Measurements from ENCODE around the gene PRKCI. TPM values are rescaled to one million over a fixed set of nuclear protein-coding genes. Genes with fewer than 3 reads are reported as not detected.

PRKCI gene
- total and polyA plus RNA-seq, 9 of the 15 experiments (the other 6 are each of a cell fraction or from before 2014, with no cell fraction given): 10.5 to 43.2 (median 31.4) TPM

DNA sequence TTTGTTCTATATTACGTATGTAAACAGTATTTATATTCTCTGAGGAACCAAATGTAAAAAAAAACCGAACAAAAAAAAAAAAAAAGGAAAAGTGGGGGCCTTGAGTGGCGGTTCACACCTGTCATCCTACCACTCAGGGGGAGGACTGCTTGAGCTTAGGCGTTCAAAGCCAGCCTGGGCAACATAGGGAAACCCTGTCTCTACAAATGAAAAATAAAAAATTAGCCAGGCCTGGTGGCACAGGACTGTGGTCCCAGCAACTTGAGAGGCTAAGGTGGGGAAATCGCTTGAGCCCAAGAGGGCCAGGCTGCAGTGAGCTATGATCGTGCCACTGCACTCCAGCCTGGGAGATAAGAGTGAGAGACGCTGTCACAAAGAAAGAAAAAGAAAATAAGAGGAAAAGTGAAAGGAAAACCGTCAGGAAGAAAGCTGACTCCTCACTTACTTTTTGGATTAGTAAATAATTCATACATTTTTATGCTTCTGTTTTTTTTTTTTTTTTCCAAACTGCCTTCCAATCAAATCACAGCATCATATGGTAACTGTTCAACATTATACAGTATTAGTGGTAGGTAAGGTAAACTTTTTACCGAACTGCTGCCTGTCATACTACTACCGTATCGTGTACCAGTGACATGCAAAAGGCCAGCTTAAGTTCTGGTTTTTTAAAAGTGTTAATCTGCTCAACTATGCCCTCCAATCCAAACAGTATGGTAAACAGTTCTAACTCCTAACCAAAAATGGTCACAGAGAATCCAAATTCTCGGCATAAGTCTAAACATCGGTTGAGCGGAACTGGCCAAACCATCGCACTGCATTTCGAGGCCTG is 41.9 kb upstream of the PRKCI start (continued):
- TF ChIP-seq, protein P1, sequence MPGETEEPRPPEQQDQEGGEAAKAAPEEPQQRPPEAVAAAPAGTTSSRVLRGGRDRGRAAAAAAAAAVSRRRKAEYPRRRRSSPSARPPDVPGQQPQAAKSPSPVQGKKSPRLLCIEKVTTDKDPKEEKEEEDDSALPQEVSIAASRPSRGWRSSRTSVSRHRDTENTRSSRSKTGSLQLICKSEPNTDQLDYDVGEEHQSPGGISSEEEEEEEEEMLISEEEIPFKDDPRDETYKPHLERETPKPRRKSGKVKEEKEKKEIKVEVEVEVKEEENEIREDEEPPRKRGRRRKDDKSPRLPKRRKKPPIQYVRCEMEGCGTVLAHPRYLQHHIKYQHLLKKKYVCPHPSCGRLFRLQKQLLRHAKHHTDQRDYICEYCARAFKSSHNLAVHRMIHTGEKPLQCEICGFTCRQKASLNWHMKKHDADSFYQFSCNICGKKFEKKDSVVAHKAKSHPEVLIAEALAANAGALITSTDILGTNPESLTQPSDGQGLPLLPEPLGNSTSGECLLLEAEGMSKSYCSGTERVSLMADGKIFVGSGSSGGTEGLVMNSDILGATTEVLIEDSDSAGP (CRISPR knock-in tag; IDR thresholded peaks at IDR 0.05): no peak
- TF ChIP-seq ZNF766 (CRISPR knock-in tag; conservative IDR thresholded peaks at IDR 0.05) (no peak), ZNF282 (CRISPR knock-in tag; IDR thresholded peaks at IDR 0.05) (no peak), SP1 (CRISPR knock-in tag; IDR thresholded peaks at IDR 0.05) (0 out of 2 replicates have a peak, but pooled peaks have one; percentile 17), GABPA (tag; conservative IDR thresholded peaks at IDR 0.05; ENCODE audit: low read depth) (no peak), RB1 (IDR thresholded peaks at IDR 0.05; ENCODE audit: low read depth) (no peak), MED1 (CRISPR knock-in tag; IDR thresholded peaks at IDR 0.05; ENCODE audit: borderline replicate concordance) (no peak), NCOA4 (IDR thresholded peaks at IDR 0.05; ENCODE audit: partially characterized antibody) (no peak), NFE2L1 (tag; IDR thresholded peaks at IDR 0.05; ENCODE audit: borderline replicate concordance, low read depth) (no peak), ZNF717 (CRISPR knock-in tag; IDR thresholded peaks at IDR 0.05) (no peak), GABPB2 (CRISPR knock-in tag; conservative IDR thresholded peaks at IDR 0.05) (no peak), MCM2 (IDR thresholded peaks at IDR 0.05; ENCODE audit: low read depth) (no peak), SAP30 (IDR thresholded peaks at IDR 0.05; ENCODE audit: borderline replicate concordance, insufficient read depth, low read depth, low read length, poor library complexity, severe bottlenecking) (no peak), MAZ (CRISPR knock-in tag; conservative IDR thresholded peaks at IDR 0.05 in 1 of 2, IDR thresholded peaks at IDR 0.05 in 1 of 2) (0 out of 4 replicates have a peak, but pooled peaks of 1 of the 2 experiments have one; percentile 7), TBP (optimal IDR thresholded peaks at IDR 0.05; ENCODE audit: low read depth, low read length) (no peak), BHLHE40 (IDR thresholded peaks at IDR 0.05; ENCODE audit: low read length) (0 out of 2 replicates have a peak, but pooled peaks have one; percentile 34)
- TF ChIP-seq, protein P2, sequence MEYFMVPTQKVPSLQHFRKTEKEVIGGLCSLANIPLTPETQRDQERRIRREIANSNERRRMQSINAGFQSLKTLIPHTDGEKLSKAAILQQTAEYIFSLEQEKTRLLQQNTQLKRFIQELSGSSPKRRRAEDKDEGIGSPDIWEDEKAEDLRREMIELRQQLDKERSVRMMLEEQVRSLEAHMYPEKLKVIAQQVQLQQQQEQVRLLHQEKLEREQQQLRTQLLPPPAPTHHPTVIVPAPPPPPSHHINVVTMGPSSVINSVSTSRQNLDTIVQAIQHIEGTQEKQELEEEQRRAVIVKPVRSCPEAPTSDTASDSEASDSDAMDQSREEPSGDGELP (CRISPR knock-in tag; IDR thresholded peaks at IDR 0.05; ENCODE audit: borderline replicate concordance): no peak
- TF ChIP-seq, protein P3, sequence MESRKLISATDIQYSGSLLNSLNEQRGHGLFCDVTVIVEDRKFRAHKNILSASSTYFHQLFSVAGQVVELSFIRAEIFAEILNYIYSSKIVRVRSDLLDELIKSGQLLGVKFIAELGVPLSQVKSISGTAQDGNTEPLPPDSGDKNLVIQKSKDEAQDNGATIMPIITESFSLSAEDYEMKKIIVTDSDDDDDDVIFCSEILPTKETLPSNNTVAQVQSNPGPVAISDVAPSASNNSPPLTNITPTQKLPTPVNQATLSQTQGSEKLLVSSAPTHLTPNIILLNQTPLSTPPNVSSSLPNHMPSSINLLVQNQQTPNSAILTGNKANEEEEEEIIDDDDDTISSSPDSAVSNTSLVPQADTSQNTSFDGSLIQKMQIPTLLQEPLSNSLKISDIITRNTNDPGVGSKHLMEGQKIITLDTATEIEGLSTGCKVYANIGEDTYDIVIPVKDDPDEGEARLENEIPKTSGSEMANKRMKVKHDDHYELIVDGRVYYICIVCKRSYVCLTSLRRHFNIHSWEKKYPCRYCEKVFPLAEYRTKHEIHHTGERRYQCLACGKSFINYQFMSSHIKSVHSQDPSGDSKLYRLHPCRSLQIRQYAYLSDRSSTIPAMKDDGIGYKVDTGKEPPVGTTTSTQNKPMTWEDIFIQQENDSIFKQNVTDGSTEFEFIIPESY (CRISPR knock-in tag; IDR thresholded peaks at IDR 0.05): 0 out of 2 replicates have a peak, but pooled peaks have one; percentile 24
- TF ChIP-seq, protein P4, sequence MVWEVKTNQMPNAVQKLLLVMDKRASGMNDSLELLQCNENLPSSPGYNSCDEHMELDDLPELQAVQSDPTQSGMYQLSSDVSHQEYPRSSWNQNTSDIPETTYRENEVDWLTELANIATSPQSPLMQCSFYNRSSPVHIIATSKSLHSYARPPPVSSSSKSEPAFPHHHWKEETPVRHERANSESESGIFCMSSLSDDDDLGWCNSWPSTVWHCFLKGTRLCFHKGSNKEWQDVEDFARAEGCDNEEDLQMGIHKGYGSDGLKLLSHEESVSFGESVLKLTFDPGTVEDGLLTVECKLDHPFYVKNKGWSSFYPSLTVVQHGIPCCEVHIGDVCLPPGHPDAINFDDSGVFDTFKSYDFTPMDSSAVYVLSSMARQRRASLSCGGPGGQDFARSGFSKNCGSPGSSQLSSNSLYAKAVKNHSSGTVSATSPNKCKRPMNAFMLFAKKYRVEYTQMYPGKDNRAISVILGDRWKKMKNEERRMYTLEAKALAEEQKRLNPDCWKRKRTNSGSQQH (CRISPR knock-in tag; IDR thresholded peaks at IDR 0.05): no peak
- TF ChIP-seq, protein P5, sequence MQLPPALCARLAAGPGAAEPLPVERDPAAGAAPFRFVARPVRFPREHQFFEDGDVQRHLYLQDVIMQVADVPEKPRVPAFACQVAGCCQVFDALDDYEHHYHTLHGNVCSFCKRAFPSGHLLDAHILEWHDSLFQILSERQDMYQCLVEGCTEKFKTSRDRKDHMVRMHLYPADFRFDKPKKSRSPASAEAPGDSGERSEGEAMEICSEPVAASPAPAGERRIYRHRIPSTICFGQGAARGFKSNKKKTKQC (CRISPR knock-in tag; IDR thresholded peaks at IDR 0.05): no peak

All from K562 (cell line).